ENCODE results near the gene CCDC60.
"Not testable (repeated sequence)": the region's sequence is repeated elsewhere in the genome, so short reads cannot be mapped to it uniquely, and the experiment has no call there.

The CCDC60 gene

GRCh38 chr12:119338593-119339363 lies 4.2 kb downstream of the CCDC60 start:
- no peak for DNase-seq (ENCODE audit: low read depth in 3 of 3)

GRCh38 chr12:119340578-119340977 lies 6.0 kb downstream of the CCDC60 start:
- DNase-seq (ENCODE audit: low read depth in 3 of 3): no peak

- DNase-seq (ENCODE audit: low read depth in 3 of 3): no peak
Observed at GRCh38 chr12:119341020-119341419, 6.5 kb downstream of the CCDC60 start.

GRCh38 chr12:119341988-119342387 lies 7.5 kb downstream of the CCDC60 start:
- no peak for DNase-seq (ENCODE audit: low read depth in 3 of 3)

GRCh38 chr12:119343130-119343529 lies 8.6 kb downstream of the CCDC60 start:
- no peak for DNase-seq (ENCODE audit: low read depth in 3 of 3)

GRCh38 chr12:119354172-119354571 lies 19.6 kb downstream of the CCDC60 start:
- no peak for DNase-seq (ENCODE audit: low read depth in 3 of 3)

GRCh38 chr12:119360366-119360765 lies 25.8 kb downstream of the CCDC60 start:
- not testable (repeated sequence) for DNase-seq (ENCODE audit: low read depth in 3 of 3)

GRCh38 chr12:119363037-119363436 lies 28.5 kb downstream of the CCDC60 start:
- DNase-seq (ENCODE audit: low read depth in 3 of 3): no peak

GRCh38 chr12:119363490-119363889 lies 29.0 kb downstream of the CCDC60 start:
- no peak for DNase-seq (ENCODE audit: low read depth in 3 of 3)

GRCh38 chr12:119365451-119365850 lies 30.9 kb downstream of the CCDC60 start:
- no peak for DNase-seq (ENCODE audit: low read depth in 3 of 3)

- DNase-seq (ENCODE audit: low read depth in 3 of 3): no peak
Observed at GRCh38 chr12:119366007-119366406, 31.5 kb downstream of the CCDC60 start.

- no peak for DNase-seq (ENCODE audit: low read depth in 3 of 3)
Observed at GRCh38 chr12:119369161-119369560, 34.6 kb downstream of the CCDC60 start.

GRCh38 chr12:119369907-119370546 lies 35.5 kb downstream of the CCDC60 start:
- no peak for DNase-seq (ENCODE audit: low read depth in 3 of 3)

- no peak for DNase-seq (ENCODE audit: low read depth in 3 of 3)
Observed at GRCh38 chr12:119372540-119372939, 38.0 kb downstream of the CCDC60 start.

- DNase-seq (ENCODE audit: low read depth in 3 of 3): no peak
Observed at GRCh38 chr12:119373001-119373400, 38.5 kb downstream of the CCDC60 start.

GRCh38 chr12:119373666-119374065 lies 39.1 kb downstream of the CCDC60 start:
- DNase-seq (ENCODE audit: low read depth in 3 of 3): no peak

- no peak for DNase-seq (ENCODE audit: low read depth in 3 of 3)
Observed at GRCh38 chr12:119374635-119375034, 40.1 kb downstream of the CCDC60 start.

- no peak for DNase-seq (ENCODE audit: low read depth in 3 of 3)
Observed at GRCh38 chr12:119375075-119375882, 40.8 kb downstream of the CCDC60 start.

- DNase-seq (ENCODE audit: low read depth in 3 of 3): no peak
Observed at GRCh38 chr12:119375883-119376190, 41.3 kb downstream of the CCDC60 start.

GRCh38 chr12:119378903-119379302 lies 44.4 kb downstream of the CCDC60 start:
- DNase-seq (ENCODE audit: low read depth in 3 of 3): no peak

GRCh38 chr12:119381471-119382235 lies 47.1 kb downstream of the CCDC60 start:
- DNase-seq (ENCODE audit: low read depth in 3 of 3): no peak

GRCh38 chr12:119383206-119383605 lies 48.7 kb downstream of the CCDC60 start:
- no peak for DNase-seq (ENCODE audit: low read depth in 3 of 3)

All from stimulated activated CD4-positive, alpha-beta T cell treated with anti-CD3 and anti-CD28 coated beads, TNF-alpha, amount 100 ng/mL, for 48 hours (primary cell).